Endothelial cell of umbilical vein (primary cell): ENCODE results near the gene FRMD4A. TPM values are rescaled to one million over a fixed set of nuclear protein-coding genes. Genes with fewer than 3 reads are reported as not detected.

Experiments used
- BruUV-seq: library from RNA; stranded (reverse); fragments of 400-500 nt; replicated peaks from 2 replicates; lab custom pipeline; 2021; lab: Mats Ljungman, UMichigan
- CTCF ChIA-PET: fragments of 300-600, 350-600 bp; sonication (Branson Sonifier 250); formaldehyde crosslinking; loops from one replicate; lab custom pipeline; 2021; ENCODE audit warnings: antibody characterized with exemption, inconsistent platforms; lab: Charles Lee
- POLR2A ChIA-PET: fragments of 300-600, 350-600 bp; sonication (Branson Sonifier 250); formaldehyde crosslinking; loops from one replicate; lab custom pipeline; 2021; ENCODE audit warnings: antibody characterized with exemption, inconsistent platforms; lab: Charles Lee
- DNase-seq: peaks from one replicate; pipeline ENCODE4 v3.0.0-alpha.2; 2011; ENCODE audit warnings: low read depth, low spot score
- FAIRE-seq: peaks from 2 replicates; lab custom pipeline; 2011; peaks lifted over from hg19 to GRCh38; lab: Jason Lieb, UNC
- H2AFZ ChIP-seq: 2 replicates; pipeline ENCODE4 v1.6.0; 2012; ENCODE audit warnings: low read depth, low read length, control low read depth, inconsistent platforms
- H3K27ac ChIP-seq: 2 replicates; pipeline ENCODE4 v1.5.1; 2011; ENCODE audit warnings: low read depth, mild to moderate bottlenecking, control low read depth, low read length, moderate library complexity; ENCODE audit not compliant: insufficient read depth
- H3K27me3 ChIP-seq, 2 experiments: 2 replicates each; pipeline versions ENCODE4 v1.6.0 to v1.6.1; 2011; ENCODE audit warnings: low read length in 2 of 2, mixed read lengths in 1 of 2; ENCODE audit not compliant: control insufficient read depth in 2 of 2, insufficient read depth in 2 of 2
- H3K36me3 ChIP-seq, 2 experiments: 2 replicates in 1 of 2; 3 replicates in 1 of 2; pipeline ENCODE4 v1.5.1; 2011; ENCODE audit warnings: low read length in 2 of 2, mild to moderate bottlenecking in 1 of 2, moderate library complexity in 1 of 2; ENCODE audit not compliant: control insufficient read depth in 2 of 2, insufficient read depth in 2 of 2; ENCODE audit errors: extremely low read depth in 1 of 2
- H3K4me1 ChIP-seq: 3 replicates; pipeline ENCODE4 v1.5.1; 2011; ENCODE audit warnings: mild to moderate bottlenecking, low read length; ENCODE audit not compliant: control insufficient read depth, insufficient read depth; ENCODE audit errors: extremely low read depth
- H3K4me2 ChIP-seq: 2 replicates; pipeline ENCODE4 v1.6.1; 2011; ENCODE audit warnings: low read length, control low read depth, mixed read lengths; ENCODE audit not compliant: insufficient read depth
- H3K4me3 ChIP-seq, 3 experiments: fragments of 200-600 bp in 1 of 3; sonication (generic), shearing (Covaris generic) in 1 of 3; replicated peaks in 1 of 3; 2 replicates each; pipeline ENCODE4 v1.5.1; 2011 to 2016; ENCODE audit warnings: control low read depth in 3 of 3, low read length in 3 of 3, mild to moderate bottlenecking in 2 of 3, inconsistent platforms in 1 of 3, low read depth in 1 of 3, moderate library complexity in 1 of 3; ENCODE audit not compliant: insufficient read depth in 1 of 3
- H3K79me2 ChIP-seq: 2 replicates; pipeline ENCODE4 v1.6.0; 2012; ENCODE audit warnings: low read length, inconsistent platforms; ENCODE audit not compliant: control insufficient read depth, insufficient read depth
- H3K9ac ChIP-seq: replicated peaks from 2 replicates; pipeline ENCODE3; 2011; ENCODE audit warnings: low read length, control low read depth; ENCODE audit not compliant: insufficient read depth; ENCODE audit errors: extremely low read depth
- H3K9me1 ChIP-seq: replicated peaks from 3 replicates; pipeline ENCODE4 v1.6.0; 2011; ENCODE audit warnings: mild to moderate bottlenecking, low read length; ENCODE audit not compliant: control insufficient read depth, insufficient read depth; ENCODE audit errors: extremely low read depth
- H3K9me3 ChIP-seq: replicated peaks from 2 replicates; pipeline ENCODE4 v1.5.1; 2012; ENCODE audit warnings: low read length, inconsistent platforms; ENCODE audit not compliant: control insufficient read depth, insufficient read depth
- H4K20me1 ChIP-seq: replicated peaks from 2 replicates; pipeline ENCODE3; 2011; ENCODE audit warnings: mild to moderate bottlenecking, low read length; ENCODE audit not compliant: control insufficient read depth, insufficient read depth; ENCODE audit errors: extremely low read depth
- CTCF ChIP-seq, 2 donors: IDR thresholded peaks; 1 replicate in 1 of 2; 2 replicates in 1 of 2; pipeline ENCODE4 v1.5.1; 2011; ENCODE audit warnings: low read length in 2 of 2, mild to moderate bottlenecking in 2 of 2, moderate library complexity in 2 of 2, control low read depth in 1 of 2, inconsistent platforms in 1 of 2, low read depth in 1 of 2; ENCODE audit not compliant: insufficient read depth in 1 of 2; ENCODE audit errors: extremely low read depth in 1 of 2
- EZH2 ChIP-seq: IDR thresholded peaks from 2 replicates; pipeline ENCODE4 v1.6.1; 2012; ENCODE audit warnings: borderline replicate concordance, low read depth, mild to moderate bottlenecking, moderate library complexity, low read length, inconsistent platforms; ENCODE audit not compliant: severe bottlenecking
- FOS ChIP-seq: IDR thresholded peaks from 2 replicates; pipeline ENCODE4 v1.6.1; 2011; ENCODE audit warnings: mild to moderate bottlenecking, low read length, moderate library complexity, borderline replicate concordance; ENCODE audit not compliant: insufficient read depth
- GATA2 ChIP-seq: IDR thresholded peaks from 2 replicates; pipeline ENCODE4 v1.7.0; 2011; ENCODE audit warnings: low read depth, mild to moderate bottlenecking, moderate library complexity, mixed read lengths, low read length; ENCODE audit not compliant: insufficient read length, insufficient read depth
- JUN ChIP-seq: IDR thresholded peaks from 2 replicates; pipeline ENCODE4 v1.6.1; 2011; ENCODE audit warnings: borderline replicate concordance, low read depth; ENCODE audit not compliant: insufficient read length, insufficient read depth
- MAX ChIP-seq: IDR thresholded peaks from 2 replicates; pipeline ENCODE4 v1.6.1; 2011; ENCODE audit not compliant: insufficient read depth, insufficient read length
- MYC ChIP-seq: IDR thresholded peaks from one replicate; pipeline ENCODE4 v1.6.1; 2011; ENCODE audit warnings: mild to moderate bottlenecking, low read depth, low read length
- POLR2A ChIP-seq: IDR thresholded peaks from 2 replicates; pipeline ENCODE4 v1.6.1; 2012; ENCODE audit warnings: low read depth, mild to moderate bottlenecking, control low read depth, low read length
- POLR2AphosphoS5 ChIP-seq: IDR thresholded peaks from 2 replicates; pipeline ENCODE4 v1.6.1; 2012; ENCODE audit warnings: low read depth, mild to moderate bottlenecking, control low read depth, low read length, moderate library complexity; ENCODE audit not compliant: insufficient read depth
- dilution Hi-C: fragments of 300-500 bp; cut with MboI; formaldehyde crosslinking; loops from one replicate; pipeline ENCODE4 v1.15.0; 2019; ENCODE audit warnings: low sequenced_read_pairs; ENCODE audit not compliant: extremely low pct_ligation_motif_present
- intact Hi-C: fragments of 100-400 bp; cut with micrococcal nuclease; formaldehyde crosslinking; loops from one replicate; pipeline ENCODE4 v1.10.0; 2022
- polyA plus RNA-seq, 4 experiments: library from polyadenylated mRNA; depleted of rRNA in 3 of 4; stranded (reverse) in 3 of 4; unstranded in 1 of 4; fragments of >200 nt; gene quantifications; 2 replicates each; pipeline versions ENCODE4 v1.2.1 to v1.2.3, GENCODE V29; 2011 to 2012; ENCODE audit warnings: missing spikeins in 1 of 4
- total RNA-seq: library from RNA; stranded (reverse); gene quantifications from 2 replicates; pipeline ENCODE4 v1.2.3, GENCODE V29; 2021

The FRMD4A gene
- total and polyA plus RNA-seq, 2 donors (not counting 3 experiments of a cell fraction or from before 2014, with no cell fraction given) = 123 to 148 TPM

- Histone ChIP-seq H3K27me3 (peaks cover 20 to 27% of the 10 kb centered on the region in 2 experiments), H3K36me3 (no peaks in the 10 kb centered on the region), H4K20me1 (no peaks in the 10 kb centered on the region), H2AFZ (no peak overlapping the region), H3K4me3 (no peak overlapping the region), H3K9me3 (no peaks in the 10 kb centered on the region), H3K9me1 (no peaks in the 10 kb centered on the region), H3K4me2 (no peak overlapping the region), H3K27ac (no peak overlapping the region), H3K79me2 (no peaks in the 10 kb centered on the region), H3K9ac (no peak overlapping the region), H3K4me1 (peaks cover 5% of the 10 kb centered on the region)
- dilution Hi-C loops = no loop called here
- no peak for DNase-seq
- ChIA-PET POLR2A (no interaction called here), CTCF (interaction anchor here (0.9 to 1.8 kb wide), 4 partner anchors 9 to 23 kb away, joined by 3 to 5 read pairs (median 4); no protein-coding TSS in a partner anchor)
- BruUV-seq = no TSS peak
- intact Hi-C loops = no loop called here
- no peak for FAIRE-seq
- TF ChIP-seq GATA2 = no peak
- TF ChIP-seq FOS = no peak
- no peak for TF ChIP-seq POLR2A
- TF ChIP-seq CTCF (IDR thresholded peaks at IDR 0.05; ENCODE audit: extremely low read depth in 1 of 2, insufficient read depth in 1 of 2, low read depth in 1 of 2, low read length in 2 of 2) = no peak
- no peak for TF ChIP-seq MYC
- no peak for TF ChIP-seq JUN
- no peak for TF ChIP-seq EZH2
- no peak for TF ChIP-seq MAX
- no peak for TF ChIP-seq POLR2AphosphoS5
These were observed 8.1 kb downstream of the FRMD4A start for GRCh38 chr10:14322526-14323188.
